Endodermal cell (in vitro differentiated cells): ENCODE results near the gene BOC. TPM values are rescaled to one million over a fixed set of nuclear protein-coding genes. Genes with fewer than 3 reads are reported as not detected.

ENCODE experiments used
- DNase-seq: peaks from one replicate; pipeline ENCODE4 v3.0.0-alpha.2; 2017
- H3K27ac ChIP-seq: 2 replicates; pipeline ENCODE4 v1.5.1; 2013; ENCODE audit warnings: mild to moderate bottlenecking, low read depth, low read length, moderate library complexity
- H3K27me3 ChIP-seq: 2 replicates; pipeline ENCODE4 v1.6.1; 2013; ENCODE audit warnings: mild to moderate bottlenecking, low read length, moderate library complexity; ENCODE audit not compliant: insufficient read depth, control insufficient read depth, poor library complexity, severe bottlenecking
- H3K36me3 ChIP-seq: 2 replicates; pipeline ENCODE4 v1.7.0; 2013; ENCODE audit warnings: mild to moderate bottlenecking, low read length, moderate library complexity; ENCODE audit not compliant: control insufficient read depth, insufficient read depth
- H3K4me1 ChIP-seq: one replicate; pipeline ENCODE4 v1.7.0; 2013; ENCODE audit warnings: low read length; ENCODE audit not compliant: control insufficient read depth, insufficient read depth
- H3K4me3 ChIP-seq: 2 replicates; pipeline ENCODE4 v1.5.1; 2013; ENCODE audit warnings: mild to moderate bottlenecking, low read length, moderate library complexity
- H3K9ac ChIP-seq: 2 replicates; pipeline ENCODE4 v1.6.1; 2013; ENCODE audit warnings: mild to moderate bottlenecking, low read length, moderate library complexity; ENCODE audit not compliant: poor library complexity, severe bottlenecking; ENCODE audit errors: extremely low read depth
- H3K9me3 ChIP-seq: 2 replicates; pipeline ENCODE4 v1.6.1; 2013; ENCODE audit warnings: mild to moderate bottlenecking, low read length, moderate library complexity; ENCODE audit not compliant: control insufficient read depth
- H3K27ac Mint-ChIP-seq: 2 replicates; pipeline ENCODE4 v1.8.0; 2020; ENCODE audit warnings: mixed read lengths
- H3K27me3 Mint-ChIP-seq: 2 replicates; pipeline ENCODE4 v1.8.0; 2021; ENCODE audit warnings: mild to moderate bottlenecking, mixed read lengths; ENCODE audit not compliant: insufficient read depth
- H3K36me3 Mint-ChIP-seq: 2 replicates; pipeline ENCODE4 v1.8.0; 2020; ENCODE audit warnings: low read depth, mixed read lengths
- H3K4me1 Mint-ChIP-seq: 2 replicates; pipeline ENCODE4 v1.8.0; 2020; ENCODE audit warnings: mixed read lengths
- H3K4me3 Mint-ChIP-seq: 2 replicates; pipeline ENCODE4 v1.8.0; 2020; ENCODE audit warnings: mild to moderate bottlenecking, moderate library complexity, mixed read lengths
- H3K9me3 Mint-ChIP-seq: 2 replicates; pipeline ENCODE4 v1.8.0; 2020; ENCODE audit warnings: mild to moderate bottlenecking, mixed read lengths
- WGBS, 2 experiments: methylation state at CpG; one replicate each; pipeline versions ENCODE4 v1.1.5 to v1.1.7; 2013; ENCODE audit warnings: missing lambda C conversion rate in 2 of 2, mixed read lengths in 1 of 2; ENCODE audit not compliant: insufficient coverage in 1 of 2, insufficient read length in 1 of 2; 5-methylcytosine and 5-hydroxymethylcytosine counted together
- total RNA-seq, 2 donors: library from RNA; stranded (reverse); fragmentation: NEBNext Ultra II Directional in 1 of 2; extraction: Animal tissue kit (Norgen Biotek cat#: 25700) in 1 of 2; gene quantifications; 2 replicates in 1 of 2; 3 replicates in 1 of 2; pipeline ENCODE4 v1.2.1, GENCODE V29; 2021
- TF ChIP-seq, protein P1 (sequence below): fragments of 200-600 bp; sonication (generic); conservative IDR thresholded peaks from 2 replicates; pipeline ENCODE4 v1.5.0; 2021; ENCODE audit warnings: antibody characterized with exemption, mild to moderate bottlenecking

Gene BOC
- total RNA-seq, 2 donors from 2014 or later: 9.8 to 12.3 TPM

DNA sequence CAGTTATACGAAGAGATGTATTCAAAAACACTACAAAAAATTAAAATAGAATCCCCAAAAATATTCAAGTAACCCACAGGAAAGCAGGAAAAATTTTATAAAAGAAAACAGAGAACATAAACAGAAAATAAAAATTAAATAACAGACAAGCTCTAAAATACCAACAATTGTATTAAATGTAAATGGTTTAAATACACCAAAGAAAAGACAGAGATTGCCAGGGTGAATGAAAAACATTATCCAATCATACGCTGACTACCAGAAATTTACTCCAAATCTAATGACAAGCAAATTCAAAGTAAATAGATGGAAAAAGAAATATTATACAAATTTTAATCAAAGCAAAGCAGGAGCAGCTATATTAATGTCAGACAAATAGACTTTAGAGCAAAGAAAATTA lies 103.6 kb downstream of the BOC start:
- 80% methylated on average over 1 of the region's 2 CpGs; no CpG with 5 or more reads in 1 of the 2 experiments for WGBS, 2 experiments
- H3K9me3 Mint-ChIP-seq: peaks cover 57% of the 10 kb centered on the region
- H3K4me3 Mint-ChIP-seq: no peak overlapping the region

DNA sequence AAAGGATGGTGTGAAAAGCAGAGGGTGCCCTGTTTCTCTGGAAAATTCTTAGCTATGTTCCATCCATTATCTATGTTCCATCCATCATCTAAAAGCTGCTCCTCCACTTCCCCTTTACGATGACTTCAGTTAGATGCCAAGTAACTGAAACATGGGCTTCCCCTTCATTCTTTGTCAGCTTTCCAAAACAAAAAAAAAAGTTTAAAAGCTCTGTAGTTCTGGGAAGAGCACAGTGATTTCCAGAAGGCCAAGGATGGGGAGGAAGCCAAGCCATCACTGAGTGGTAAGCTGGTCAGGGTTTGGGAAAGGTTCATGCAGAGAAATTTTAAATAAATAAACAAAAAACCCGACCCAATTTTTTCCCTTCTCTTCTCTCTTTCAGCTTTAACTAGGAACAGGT lies 118.4 kb downstream of the BOC start:
- Histone ChIP-seq H3K9me3 (no peaks in the 10 kb centered on the region), H3K4me1 (no peaks in the 10 kb centered on the region), H3K9ac (no peak overlapping the region), H3K4me3 (no peak overlapping the region), H3K27ac (no peak overlapping the region), H3K36me3 (no peaks in the 10 kb centered on the region), H3K27me3 (no peaks in the 10 kb centered on the region)
- 75 to 84% methylated on average over 2 of the region's 2 CpGs for WGBS, 2 experiments
- Mint-ChIP-seq H3K9me3 (no peaks in the 10 kb centered on the region), H3K27ac (no peak overlapping the region), H3K4me3 (no peak overlapping the region), H3K4me1 (no peaks in the 10 kb centered on the region), H3K27me3 (no peaks in the 10 kb centered on the region), H3K36me3 (no peaks in the 10 kb centered on the region)
- no peak for DNase-seq
- TF ChIP-seq, protein P1, sequence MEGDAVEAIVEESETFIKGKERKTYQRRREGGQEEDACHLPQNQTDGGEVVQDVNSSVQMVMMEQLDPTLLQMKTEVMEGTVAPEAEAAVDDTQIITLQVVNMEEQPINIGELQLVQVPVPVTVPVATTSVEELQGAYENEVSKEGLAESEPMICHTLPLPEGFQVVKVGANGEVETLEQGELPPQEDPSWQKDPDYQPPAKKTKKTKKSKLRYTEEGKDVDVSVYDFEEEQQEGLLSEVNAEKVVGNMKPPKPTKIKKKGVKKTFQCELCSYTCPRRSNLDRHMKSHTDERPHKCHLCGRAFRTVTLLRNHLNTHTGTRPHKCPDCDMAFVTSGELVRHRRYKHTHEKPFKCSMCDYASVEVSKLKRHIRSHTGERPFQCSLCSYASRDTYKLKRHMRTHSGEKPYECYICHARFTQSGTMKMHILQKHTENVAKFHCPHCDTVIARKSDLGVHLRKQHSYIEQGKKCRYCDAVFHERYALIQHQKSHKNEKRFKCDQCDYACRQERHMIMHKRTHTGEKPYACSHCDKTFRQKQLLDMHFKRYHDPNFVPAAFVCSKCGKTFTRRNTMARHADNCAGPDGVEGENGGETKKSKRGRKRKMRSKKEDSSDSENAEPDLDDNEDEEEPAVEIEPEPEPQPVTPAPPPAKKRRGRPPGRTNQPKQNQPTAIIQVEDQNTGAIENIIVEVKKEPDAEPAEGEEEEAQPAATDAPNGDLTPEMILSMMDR: no peak

More for the DNA sequence above, 103.6 kb downstream of the BOC start:
- no peak overlapping the region for H3K27ac ChIP-seq
- peaks cover 1% of the 10 kb centered on the region for H3K4me1 Mint-ChIP-seq
- TF ChIP-seq, protein P1: no peak
- H3K27ac Mint-ChIP-seq: no peak overlapping the region
- no peaks in the 10 kb centered on the region for H3K27me3 Mint-ChIP-seq
- DNase-seq: no peak
- H3K36me3 ChIP-seq: peaks cover 3% of the 10 kb centered on the region
- H3K36me3 Mint-ChIP-seq: peaks cover 11% of the 10 kb centered on the region
- H3K9me3 ChIP-seq: peaks cover 57% of the 10 kb centered on the region
- H3K4me3 ChIP-seq: peak overlapping the region; percentile 54
- no peaks in the 10 kb centered on the region for H3K27me3 ChIP-seq
- no peaks in the 10 kb centered on the region for H3K4me1 ChIP-seq
- no peak overlapping the region for H3K9ac ChIP-seq

DNA sequence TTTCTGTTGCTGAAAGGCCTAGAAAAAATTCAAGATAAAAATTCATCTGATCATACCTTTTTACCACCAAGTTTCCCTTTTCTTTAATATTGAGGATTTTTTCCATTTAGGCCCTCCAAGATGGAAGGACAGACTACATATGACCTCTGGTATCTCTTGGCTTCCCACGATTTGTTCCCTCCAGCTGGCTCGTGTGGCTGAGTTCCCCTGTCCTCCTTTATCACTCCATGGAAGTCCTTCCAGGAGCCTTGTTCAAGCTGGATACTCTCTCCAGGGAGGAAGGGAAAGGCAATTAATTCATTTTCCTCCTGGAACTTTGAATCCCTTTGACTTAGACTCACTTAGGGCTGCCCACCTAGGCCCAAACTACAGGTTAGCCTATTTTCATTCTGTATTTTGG lies 119.4 kb downstream of the BOC start:
- H3K36me3 ChIP-seq: no peaks in the 10 kb centered on the region
- no peak overlapping the region for H3K27ac ChIP-seq
- H3K4me1 Mint-ChIP-seq: no peaks in the 10 kb centered on the region
- H3K4me1 ChIP-seq: no peaks in the 10 kb centered on the region
- DNase-seq: no peak
- H3K36me3 Mint-ChIP-seq: no peaks in the 10 kb centered on the region
- TF ChIP-seq, protein P1: no peak
- H3K9me3 ChIP-seq: no peaks in the 10 kb centered on the region
- no peaks in the 10 kb centered on the region for H3K27me3 ChIP-seq
- no peak overlapping the region for H3K9ac ChIP-seq
- no peak overlapping the region for H3K4me3 ChIP-seq
- WGBS, 2 experiments: 90 to 100% methylated on average over 2 of the region's 2 CpGs
- no peaks in the 10 kb centered on the region for H3K27me3 Mint-ChIP-seq
- H3K9me3 Mint-ChIP-seq: no peaks in the 10 kb centered on the region
- no peak overlapping the region for H3K4me3 Mint-ChIP-seq
- no peak overlapping the region for H3K27ac Mint-ChIP-seq
